GOT3 (cell line): ENCODE results near the gene TTC9.

Source experiments
- DNase-seq: peaks from one replicate; lab custom pipeline; 2025; ENCODE audit warnings: mixed read lengths; lab: John Stamatoyannopoulos, UW

Gene TTC9

GRCh38 chr14:70645892-70646291, 4.2 kb downstream of the TTC9 start:
- DNase-seq, result no peak

DNA sequence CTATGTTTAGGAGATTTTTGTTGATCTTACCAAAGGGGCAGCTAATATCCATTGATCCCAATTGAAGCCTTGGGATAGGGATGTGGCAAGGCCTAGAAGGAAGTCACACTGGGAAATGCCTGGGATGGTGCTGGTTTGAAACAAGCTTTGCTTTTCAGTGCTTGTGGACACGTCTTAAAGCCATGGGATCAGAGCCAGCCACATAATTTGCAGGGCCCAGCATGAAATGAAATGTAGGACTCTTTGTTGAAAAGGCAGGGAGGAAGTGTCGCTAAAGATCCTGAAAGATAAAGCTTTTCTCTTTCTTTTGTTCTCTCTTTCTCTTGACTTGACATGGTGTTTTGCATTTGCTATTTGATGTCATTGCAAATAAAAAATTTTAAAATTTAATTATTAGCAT, 5.0 kb downstream of the TTC9 start:
- no peak for DNase-seq

DNA sequence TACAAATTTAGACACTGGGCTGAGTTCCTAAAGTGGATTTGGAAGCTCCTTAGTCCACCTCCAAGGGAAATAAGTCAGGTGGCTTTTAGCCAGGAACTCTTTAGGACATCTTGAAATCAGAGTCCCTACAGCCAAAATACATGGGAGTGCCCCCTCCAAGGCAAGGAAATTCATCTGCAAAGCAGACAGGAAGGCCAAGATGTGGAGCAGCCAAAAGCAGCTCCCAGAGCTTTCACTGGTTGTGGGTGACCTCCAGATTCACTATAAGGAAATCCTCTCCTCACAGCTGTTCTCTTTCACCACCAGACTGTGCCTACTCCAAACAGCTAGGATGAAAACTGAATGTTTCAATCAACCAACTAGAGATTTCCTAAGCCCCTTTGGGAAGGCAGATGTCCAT, 6.6 kb downstream of the TTC9 start:
- DNase-seq, result no peak

DNA sequence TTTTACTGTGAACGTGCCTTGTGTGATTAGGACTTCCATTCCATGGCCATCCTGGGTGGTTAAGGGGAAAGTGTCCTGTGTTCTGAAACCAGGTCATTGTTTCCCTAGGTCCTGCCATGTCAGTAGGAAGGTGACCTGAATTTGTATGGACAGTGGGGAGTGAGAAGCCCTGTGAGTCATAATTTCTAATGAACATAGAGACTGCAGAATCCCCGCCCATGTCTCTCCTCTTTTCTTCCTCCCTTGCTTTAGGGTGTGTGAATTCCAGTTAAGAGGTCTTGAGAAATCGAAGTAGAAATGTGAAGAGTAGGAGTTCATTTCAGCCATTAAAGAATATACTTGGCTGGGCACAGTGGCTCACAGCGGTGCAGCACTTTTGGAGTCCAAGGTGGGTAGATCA, 8.1 kb downstream of the TTC9 start:
- no peak for DNase-seq

DNA sequence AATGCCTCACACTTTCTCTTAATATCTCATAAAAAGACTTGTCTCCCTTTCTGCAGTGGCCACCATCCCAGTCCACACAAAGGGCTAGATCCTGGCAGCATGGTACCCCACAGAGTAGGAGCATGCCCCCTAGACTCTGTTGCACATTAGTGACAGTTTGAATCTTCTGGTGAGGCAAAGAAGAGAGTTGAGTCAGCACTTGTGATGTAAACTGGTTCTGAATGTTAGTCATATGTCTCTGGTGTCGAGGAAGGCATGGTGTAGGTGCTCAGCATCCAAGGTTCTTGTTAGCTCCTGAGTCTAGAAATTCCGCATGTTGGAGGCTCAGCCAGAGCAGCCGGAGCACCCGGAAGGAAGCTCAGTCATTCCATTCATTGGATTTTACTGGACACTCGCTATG, 9.8 kb downstream of the TTC9 start:
- DNase-seq, result no peak

DNA sequence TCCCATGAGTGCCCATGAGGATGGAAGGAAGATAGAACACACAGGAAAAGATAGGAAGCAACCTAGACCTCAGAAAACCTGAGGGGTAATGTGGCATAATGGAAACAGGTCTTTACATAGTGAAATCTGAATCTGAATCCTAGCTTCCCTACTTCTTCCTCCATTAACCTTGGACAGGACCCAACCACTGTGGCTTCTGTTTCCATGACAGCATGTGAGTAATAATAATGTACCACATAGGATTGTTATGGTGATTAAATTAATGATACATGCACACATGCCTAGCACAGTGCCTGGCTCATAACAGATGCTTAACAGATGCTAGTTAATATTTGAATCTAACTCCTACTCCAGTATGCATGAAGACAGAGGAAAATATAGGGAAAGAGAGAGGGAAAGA, 11.2 kb downstream of the TTC9 start:
- DNase-seq, result no peak

- DNase-seq, result no peak
These were observed 11.9 kb downstream of the TTC9 start for GRCh38 chr14:70653662-70654061.

GRCh38 chr14:70654632-70655031, 12.9 kb downstream of the TTC9 start:
- no peak for DNase-seq

DNA sequence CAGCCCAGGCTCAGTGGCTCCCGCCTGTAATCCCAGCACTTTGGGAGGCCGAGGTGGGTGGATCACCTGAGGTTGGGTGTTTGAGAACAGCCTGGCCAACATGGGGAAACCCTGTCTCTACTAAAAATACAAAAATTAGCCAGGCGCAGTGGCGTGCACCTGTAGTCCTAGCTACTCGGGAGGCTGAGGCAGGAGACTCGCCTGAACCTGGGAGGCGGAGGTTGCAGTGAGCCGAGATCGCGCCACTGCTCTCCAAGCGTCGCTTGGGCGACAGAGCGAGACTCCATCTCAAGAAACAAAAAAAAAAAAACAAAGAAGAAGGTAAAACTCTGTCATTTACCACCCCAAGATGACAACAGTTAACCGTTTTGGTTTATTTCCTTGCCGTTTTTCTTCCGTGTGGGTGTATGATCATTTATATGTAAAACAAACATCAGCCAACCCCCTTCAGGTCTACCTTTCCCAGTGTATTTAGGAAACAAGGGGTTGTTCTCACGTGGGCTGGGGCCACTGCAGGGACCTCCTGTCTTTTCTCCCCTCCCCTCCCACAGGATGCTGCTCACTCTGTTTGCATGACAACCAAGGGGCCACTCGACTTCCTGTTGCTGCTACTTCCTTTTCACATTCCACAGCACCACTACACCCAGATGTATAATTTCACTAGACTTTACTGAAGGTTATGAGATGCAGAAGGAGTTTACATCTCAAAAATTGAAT, 13.6 kb downstream of the TTC9 start:
- no peak for DNase-seq

GRCh38 chr14:70658899-70659298, 17.2 kb downstream of the TTC9 start:
- DNase-seq, result no peak

- no peak for DNase-seq
These were observed 19.5 kb downstream of the TTC9 start for GRCh38 chr14:70660967-70661893.

GRCh38 chr14:70662080-70662479, 20.4 kb downstream of the TTC9 start:
- DNase-seq, result no peak

DNA sequence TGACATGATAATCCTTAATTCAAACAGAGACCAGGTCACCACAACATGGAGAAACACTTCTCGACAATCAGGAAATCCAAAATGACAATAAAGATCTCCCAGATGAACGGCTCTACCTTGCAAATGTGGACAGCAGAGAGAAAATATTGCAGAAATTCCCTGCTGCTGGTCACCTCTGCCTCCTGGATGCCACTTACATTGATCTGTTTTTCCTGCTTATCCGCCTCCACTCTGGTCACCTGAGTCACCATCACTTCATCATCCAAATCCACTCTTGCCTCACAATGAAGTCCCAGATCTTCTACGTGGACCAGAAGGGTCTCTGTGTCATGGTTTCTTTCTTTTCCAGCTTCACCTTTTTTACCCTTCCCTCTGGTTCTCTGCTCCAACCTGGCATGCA, 21.1 kb downstream of the TTC9 start:
- no peak for DNase-seq

GRCh38 chr14:70663707-70664179, 22.0 kb downstream of the TTC9 start:
- DNase-seq, result no peak

DNA sequence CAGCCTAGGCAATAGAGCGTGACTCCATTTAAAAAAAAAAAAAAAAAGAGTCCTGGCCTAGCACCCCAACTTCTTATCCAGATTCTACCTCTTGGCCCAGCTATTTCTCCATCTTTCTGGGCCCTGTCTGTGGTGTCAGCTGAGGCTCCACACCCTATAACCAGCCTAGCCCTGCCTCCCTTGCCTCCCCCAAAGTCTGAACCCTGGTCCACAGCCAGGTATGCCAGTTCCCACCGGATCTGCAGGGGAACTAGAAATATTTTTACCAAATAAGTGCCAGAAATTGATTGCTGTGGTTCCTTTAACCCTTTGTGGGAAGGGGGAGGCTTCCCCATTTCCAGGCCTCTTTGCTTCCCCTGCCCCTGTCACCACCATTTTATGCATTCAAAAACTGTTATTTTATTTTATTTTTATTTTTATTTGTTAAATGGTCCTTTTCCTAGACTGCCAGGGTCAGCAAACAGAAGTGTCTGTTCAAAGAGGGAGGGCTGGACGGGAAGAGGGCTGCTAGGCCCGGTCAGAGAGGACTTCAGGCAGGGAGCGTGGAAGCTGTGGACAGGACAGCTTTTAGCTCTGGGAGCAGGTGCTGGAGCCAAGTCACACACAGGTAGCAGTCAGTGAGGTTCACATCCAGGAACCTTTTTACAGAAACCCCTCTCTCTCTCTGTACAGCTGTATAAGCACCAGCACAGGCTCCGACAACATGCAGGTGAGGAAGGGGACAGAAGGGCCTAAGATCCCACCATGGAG, 23.2 kb downstream of the TTC9 start:
- DNase-seq, result no peak

DNA sequence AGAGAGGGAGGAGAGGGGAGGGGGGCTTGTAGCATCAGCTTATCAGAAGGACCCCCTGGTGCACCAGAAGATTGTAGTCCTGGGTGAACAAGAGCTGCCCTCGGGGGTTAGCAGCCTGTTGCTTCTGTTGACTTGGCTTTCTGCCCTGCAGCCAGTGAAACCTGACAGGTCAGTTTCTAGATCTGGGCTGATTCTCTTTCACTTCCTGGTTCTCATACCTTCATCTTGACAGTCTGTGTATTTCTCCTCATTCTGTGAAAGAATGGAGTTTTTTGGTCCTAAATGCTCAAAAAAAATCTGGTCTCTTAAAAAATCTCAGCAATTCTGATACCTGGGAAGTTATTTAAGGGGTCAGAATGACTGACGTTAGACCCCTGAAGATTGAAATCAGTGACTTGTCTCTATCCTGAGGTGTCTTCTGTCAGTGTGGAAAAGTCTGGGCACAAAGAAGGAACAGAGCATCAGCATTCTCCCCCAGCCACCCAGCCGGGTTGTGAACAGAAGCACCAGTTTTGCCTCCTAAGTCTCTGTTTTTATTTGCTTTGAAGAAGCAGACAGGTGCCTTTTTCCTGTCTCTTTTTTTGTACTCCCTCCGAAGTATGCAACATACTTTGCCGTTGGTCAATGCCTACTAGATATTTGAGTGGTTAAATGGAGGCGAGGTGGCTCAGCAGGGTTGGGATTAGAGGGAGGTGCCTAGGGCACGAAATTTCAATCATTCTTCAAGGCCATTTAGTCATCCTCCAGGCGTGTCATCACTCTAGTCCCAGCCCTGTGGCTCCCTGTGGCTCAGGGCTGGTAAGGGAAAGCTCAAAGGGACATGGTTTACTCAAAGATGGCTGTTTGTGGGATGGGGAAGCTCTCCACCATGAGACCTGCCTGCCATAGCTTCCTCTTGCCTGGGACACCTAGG, 24.0 kb downstream of the TTC9 start:
- no peak for DNase-seq

GRCh38 chr14:70666361-70666686, 24.6 kb downstream of the TTC9 start:
- DNase-seq, result no peak

- no peak for DNase-seq
These were observed 29.4 kb downstream of the TTC9 start for GRCh38 chr14:70670992-70671651.

- no peak for DNase-seq
These were observed 30.2 kb downstream of the TTC9 start for GRCh38 chr14:70671652-70672644.

DNA sequence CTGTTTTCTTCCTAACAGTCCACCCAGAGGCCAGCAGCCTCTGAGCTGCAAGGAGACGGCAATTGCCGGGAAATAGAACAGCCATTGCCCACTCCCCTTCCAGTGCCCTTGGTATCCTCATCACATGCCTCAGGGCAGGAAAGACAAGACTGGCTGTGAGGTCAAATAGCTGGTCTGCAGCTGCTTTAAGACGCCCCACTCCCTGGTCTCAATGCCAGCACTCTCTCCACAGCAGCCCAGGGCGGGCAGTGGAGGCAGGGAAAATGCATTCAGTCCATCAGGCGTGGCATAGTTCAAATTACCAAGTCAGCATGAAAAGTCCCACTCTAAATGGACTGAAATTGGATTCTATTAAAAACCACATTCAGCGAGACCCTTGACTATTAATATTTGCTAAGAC, 35.6 kb downstream of the TTC9 start:
- DNase-seq, result no peak
